Measurements from ENCODE around the gene MIEN1.

The MIEN1 gene

DNA sequence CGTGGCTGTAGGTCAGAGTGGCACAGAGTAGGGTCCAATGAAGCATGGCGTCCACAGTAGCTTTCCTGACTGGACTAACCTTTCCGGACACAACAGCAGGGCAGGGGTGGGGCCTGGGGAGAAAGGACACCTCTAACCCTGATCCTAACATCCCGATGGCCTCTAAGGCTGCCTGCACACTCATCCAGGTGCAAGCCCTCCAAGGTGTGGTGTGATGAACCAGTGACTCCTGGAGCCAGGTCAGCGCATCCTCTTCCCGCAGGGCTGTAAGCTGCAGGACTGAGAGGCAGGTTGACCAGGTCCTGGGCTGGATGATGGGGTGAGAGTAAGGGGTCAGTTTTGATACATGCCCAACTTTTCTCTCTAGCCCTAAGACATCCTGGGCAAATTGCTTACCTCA lies 33.6 kb downstream of the MIEN1 start:
- no peak for DNase-seq

GRCh38 chr17:39695089-39695474 lies 35.2 kb downstream of the MIEN1 start:
- no peak for DNase-seq

GRCh38 chr17:39694593-39694992 lies 35.7 kb downstream of the MIEN1 start:
- DNase-seq = no peak

GRCh38 chr17:39688945-39689344 lies 41.4 kb downstream of the MIEN1 start:
- no peak for DNase-seq

GRCh38 chr17:39688475-39688835 lies 41.9 kb downstream of the MIEN1 start:
- no peak for DNase-seq

DNA sequence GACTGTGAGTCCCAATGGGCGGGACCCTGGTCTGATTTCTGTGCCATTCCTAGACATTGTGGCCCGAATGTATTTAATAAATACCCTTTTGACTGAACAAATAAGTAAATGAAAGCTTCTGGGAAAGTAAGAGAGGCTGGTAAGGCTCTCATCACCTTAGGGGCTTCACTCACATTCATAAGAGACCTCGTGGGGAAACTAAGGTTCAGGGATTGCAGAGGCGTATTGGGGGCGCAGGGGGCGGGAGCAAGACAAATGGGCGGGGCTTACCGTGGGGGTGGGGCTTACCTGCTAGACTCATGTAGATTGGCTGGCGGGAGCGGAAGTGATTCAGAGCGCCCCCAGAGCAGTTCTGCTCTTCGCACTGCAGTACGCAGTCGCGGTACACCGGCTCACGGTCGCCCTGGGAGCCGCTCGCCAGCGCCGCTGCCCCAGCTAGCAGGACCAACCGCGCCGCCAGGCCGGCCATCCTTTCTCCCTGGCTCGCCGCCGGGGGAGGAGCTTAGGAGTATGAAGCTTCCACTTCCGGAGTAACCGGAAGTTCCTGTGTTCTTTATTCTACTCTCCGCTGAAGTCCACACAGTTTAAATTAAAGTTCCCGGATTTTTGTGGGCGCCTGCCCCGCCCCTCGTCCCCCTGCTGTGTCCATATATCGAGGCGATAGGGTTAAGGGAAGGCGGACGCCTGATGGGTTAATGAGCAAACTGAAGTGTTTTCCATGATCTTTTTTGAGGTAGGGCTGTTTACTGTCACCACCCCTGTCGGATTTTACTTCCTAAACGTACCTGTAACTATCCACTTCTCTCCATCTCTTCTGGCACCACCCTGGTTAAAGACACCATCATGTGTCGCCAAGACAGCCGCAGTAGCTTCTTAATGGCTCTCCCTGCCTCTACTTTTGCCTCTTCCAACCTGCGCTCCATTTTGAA lies 42.5 kb downstream of the MIEN1 start, which contains the start of gene PGAP3:
PGAP3 (minus strand) TSS at position 512 of the 929 bp plus-strand sequence; CDS start at position 469, 43 bp downstream.
- peak; percentile 83 for DNase-seq

DNA sequence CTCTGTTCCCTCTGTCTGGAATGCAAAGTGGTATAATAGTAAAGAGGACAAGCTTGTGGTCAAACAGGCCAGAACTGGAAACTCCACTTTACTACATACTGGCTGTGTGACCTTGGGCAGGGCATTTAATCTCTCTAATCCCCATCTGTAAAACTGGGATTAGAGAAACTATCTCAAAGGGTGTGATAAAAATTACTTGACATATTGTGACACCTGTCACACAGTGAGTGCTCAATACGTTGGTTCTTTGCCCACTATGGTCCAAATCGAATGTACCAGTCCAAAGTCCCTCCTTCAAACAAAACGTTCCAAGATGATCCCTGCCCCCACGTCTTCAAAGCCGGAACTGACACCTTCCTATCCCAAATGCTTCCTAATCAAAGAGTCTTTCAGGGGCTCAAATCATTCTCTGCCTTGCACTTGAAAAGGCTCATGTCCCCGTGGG lies 43.2 kb downstream of the MIEN1 start:
- DNase-seq = no peak

- no peak for DNase-seq
Observed at GRCh38 chr17:39684369-39685192, 45.8 kb downstream of the MIEN1 start.

GRCh38 chr17:39683295-39683939 lies 46.9 kb downstream of the MIEN1 start:
- no peak for DNase-seq

DNA sequence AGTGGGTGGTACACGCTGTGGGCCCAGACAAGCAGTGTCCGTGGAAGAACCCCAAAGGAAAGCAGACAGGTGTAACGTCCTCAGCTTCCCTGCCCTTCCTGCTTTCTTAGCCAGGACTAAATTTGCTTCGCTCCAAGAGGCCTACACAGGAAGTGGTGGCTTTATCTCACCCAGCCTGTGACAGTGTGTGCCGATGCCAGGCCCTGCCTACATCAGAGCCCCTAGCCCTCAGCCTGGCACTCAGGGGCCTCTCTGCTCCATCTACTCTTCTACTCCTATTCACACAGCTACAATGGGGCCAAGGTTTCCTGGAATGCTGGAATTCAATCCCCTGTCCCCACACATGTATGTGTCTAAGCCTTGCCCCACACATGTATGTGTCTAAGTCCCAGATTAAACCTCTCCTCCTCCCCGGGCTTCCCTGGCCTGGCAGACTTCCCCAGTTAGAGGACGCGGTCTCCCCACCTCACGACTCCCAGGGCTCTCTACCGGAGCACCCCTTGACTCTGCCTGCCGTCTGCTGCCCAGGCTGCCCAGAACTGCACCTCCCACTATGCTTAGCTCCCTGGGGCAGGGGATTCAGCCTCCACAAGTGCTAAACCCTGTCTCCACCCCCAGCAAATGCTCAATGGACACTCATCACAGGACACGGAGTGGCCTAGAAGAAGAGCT lies 50.7 kb downstream of the MIEN1 start:
- peak; percentile 49 for DNase-seq
